ENCODE measurements around the gene RHOT2. TPM values are rescaled to one million over a fixed set of nuclear protein-coding genes. Genes with fewer than 3 reads are reported as not detected.

The RHOT2 gene
- total and polyA plus RNA-seq, 9 of the 15 experiments (the other 6 are each of a cell fraction or from before 2014, with no cell fraction given) = 5.0 to 373 (median 112) TPM

DNA sequence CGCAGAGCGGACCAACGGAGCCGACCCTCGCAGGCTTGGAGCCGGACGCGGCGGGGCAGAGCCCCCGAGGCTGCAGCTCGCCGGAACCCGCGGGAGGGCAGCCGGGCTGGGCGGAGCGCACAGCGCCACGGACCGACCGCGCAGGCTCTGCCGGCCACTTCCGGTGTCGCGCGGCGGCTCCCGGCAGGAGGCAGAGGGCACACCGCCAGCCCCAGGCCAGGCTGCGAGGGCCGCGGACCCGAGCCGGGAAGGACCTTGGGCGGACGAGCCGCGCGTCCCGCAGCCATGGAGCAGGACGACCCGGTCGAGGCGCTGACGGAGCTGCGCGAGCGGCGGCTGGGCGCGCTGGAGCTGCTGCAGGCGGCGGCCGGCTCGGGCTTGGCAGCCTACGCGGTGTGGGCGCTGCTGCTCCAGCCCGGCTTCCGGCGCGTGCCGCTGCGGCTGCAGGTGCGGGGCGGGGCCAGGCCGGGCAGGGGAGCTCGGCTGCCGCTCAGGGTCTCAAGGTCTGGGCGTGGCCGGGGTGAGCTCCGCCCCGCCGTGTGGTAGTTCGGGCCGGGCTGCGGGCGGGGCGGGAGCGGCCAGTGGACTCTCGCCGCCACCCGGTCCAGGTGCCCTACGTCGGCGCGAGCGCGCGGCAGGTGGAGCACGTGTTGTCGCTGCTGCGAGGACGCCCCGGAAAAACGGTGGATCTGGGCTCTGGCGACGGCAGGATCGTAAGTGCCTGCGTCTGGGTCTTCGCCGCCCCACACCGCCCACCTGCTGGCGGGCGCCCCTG lies 53.2 kb downstream of the RHOT2 start, which contains the start of gene ANTKMT (continued):
- TF ChIP-seq, protein P1, sequence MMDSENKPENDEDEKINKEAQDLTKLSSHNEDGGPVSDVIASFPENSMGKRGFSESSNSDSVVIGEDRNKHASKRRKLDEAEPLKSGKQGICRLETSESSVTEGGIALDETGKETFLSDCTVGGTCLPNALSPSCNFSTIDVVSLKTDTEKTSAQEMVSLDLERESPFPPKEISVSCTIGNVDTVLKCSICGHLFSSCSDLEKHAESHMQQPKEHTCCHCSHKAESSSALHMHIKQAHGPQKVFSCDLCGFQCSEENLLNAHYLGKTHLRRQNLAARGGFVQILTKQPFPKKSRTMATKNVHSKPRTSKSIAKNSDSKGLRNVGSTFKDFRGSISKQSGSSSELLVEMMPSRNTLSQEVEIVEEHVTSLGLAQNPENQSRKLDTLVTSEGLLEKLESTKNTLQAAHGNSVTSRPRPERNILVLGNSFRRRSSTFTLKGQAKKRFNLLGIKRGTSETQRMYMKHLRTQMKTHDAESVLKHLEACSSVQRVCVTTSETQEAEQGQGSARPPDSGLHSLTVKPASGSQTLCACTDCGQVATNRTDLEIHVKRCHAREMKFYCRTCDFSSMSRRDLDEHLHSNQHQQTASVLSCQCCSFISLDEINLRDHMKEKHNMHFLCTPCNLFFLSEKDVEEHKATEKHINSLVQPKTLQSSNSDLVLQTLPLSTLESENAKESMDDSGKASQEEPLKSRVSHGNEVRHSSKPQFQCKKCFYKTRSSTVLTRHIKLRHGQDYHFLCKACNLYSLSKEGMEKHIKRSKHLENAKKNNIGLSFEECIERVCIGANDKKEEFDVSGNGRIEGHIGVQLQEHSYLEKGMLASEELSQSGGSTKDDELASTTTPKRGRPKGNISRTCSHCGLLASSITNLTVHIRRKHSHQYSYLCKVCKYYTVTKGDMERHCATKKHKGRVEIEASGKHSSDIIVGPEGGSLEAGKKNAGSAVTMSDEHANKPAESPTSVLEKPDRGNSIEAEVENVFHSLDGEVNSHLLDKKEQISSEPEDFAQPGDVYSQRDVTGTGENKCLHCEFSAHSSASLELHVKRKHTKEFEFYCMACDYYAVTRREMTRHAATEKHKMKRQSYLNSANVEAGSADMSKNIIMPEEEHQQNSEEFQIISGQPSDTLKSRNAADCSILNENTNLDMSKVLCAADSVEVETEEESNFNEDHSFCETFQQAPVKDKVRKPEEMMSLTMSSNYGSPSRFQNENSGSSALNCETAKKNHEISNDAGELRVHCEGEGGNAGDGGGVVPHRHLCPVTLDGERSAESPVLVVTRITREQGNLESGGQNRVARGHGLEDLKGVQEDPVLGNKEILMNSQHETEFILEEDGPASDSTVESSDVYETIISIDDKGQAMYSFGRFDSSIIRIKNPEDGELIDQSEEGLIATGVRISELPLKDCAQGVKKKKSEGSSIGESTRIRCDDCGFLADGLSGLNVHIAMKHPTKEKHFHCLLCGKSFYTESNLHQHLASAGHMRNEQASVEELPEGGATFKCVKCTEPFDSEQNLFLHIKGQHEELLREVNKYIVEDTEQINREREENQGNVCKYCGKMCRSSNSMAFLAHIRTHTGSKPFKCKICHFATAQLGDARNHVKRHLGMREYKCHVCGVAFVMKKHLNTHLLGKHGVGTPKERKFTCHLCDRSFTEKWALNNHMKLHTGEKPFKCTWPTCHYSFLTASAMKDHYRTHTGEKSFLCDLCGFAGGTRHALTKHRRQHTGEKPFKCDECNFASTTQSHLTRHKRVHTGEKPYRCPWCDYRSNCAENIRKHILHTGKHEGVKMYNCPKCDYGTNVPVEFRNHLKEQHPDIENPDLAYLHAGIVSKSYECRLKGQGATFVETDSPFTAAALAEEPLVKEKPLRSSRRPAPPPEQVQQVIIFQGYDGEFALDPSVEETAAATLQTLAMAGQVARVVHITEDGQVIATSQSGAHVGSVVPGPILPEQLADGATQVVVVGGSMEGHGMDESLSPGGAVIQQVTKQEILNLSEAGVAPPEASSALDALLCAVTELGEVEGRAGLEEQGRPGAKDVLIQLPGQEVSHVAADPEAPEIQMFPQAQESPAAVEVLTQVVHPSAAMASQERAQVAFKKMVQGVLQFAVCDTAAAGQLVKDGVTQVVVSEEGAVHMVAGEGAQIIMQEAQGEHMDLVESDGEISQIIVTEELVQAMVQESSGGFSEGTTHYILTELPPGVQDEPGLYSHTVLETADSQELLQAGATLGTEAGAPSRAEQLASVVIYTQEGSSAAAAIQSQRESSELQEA (IDR thresholded peaks at IDR 0.05; ENCODE audit: low read depth) = no peak
- TF ChIP-seq PPARD (CRISPR knock-in tag; IDR thresholded peaks at IDR 0.05) = no peak
- no peak for TF ChIP-seq ZNF766 (CRISPR knock-in tag; conservative IDR thresholded peaks at IDR 0.05)
- TF ChIP-seq DIDO1 (tag; IDR thresholded peaks at IDR 0.05; ENCODE audit: low read depth) = peak; percentile 64; the same call in 1 of the 2 replicates
- no peak for TF ChIP-seq ZNF75A (CRISPR knock-in tag; IDR thresholded peaks at IDR 0.05)
- TF ChIP-seq RFX7 (CRISPR knock-in tag; IDR thresholded peaks at IDR 0.05) = no peak
- TF ChIP-seq MTF1 (CRISPR knock-in tag; IDR thresholded peaks at IDR 0.05; ENCODE audit: borderline replicate concordance) = no peak
- TF ChIP-seq, protein P2, sequence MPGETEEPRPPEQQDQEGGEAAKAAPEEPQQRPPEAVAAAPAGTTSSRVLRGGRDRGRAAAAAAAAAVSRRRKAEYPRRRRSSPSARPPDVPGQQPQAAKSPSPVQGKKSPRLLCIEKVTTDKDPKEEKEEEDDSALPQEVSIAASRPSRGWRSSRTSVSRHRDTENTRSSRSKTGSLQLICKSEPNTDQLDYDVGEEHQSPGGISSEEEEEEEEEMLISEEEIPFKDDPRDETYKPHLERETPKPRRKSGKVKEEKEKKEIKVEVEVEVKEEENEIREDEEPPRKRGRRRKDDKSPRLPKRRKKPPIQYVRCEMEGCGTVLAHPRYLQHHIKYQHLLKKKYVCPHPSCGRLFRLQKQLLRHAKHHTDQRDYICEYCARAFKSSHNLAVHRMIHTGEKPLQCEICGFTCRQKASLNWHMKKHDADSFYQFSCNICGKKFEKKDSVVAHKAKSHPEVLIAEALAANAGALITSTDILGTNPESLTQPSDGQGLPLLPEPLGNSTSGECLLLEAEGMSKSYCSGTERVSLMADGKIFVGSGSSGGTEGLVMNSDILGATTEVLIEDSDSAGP (CRISPR knock-in tag; IDR thresholded peaks at IDR 0.05) = no peak; the same call in 1 of the 2 replicates
- no peak for TF ChIP-seq CHCHD3 (CRISPR knock-in tag; IDR thresholded peaks at IDR 0.05)
- no peak for TF ChIP-seq KLF10 (CRISPR knock-in tag; IDR thresholded peaks at IDR 0.05)
- TF ChIP-seq, protein P3, sequence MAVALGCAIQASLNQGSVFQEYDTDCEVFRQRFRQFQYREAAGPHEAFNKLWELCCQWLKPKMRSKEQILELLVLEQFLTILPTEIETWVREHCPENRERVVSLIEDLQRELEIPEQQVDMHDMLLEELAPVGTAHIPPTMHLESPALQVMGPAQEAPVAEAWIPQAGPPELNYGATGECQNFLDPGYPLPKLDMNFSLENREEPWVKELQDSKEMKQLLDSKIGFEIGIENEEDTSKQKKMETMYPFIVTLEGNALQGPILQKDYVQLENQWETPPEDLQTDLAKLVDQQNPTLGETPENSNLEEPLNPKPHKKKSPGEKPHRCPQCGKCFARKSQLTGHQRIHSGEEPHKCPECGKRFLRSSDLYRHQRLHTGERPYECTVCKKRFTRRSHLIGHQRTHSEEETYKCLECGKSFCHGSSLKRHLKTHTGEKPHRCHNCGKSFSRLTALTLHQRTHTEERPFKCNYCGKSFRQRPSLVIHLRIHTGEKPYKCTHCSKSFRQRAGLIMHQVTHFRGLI (CRISPR knock-in tag; IDR thresholded peaks at IDR 0.05) = peak; percentile 85; the same call in 1 of the 2 replicates
- no peak for TF ChIP-seq KDM1A (IDR thresholded peaks at IDR 0.05)
- TF ChIP-seq, protein P4, sequence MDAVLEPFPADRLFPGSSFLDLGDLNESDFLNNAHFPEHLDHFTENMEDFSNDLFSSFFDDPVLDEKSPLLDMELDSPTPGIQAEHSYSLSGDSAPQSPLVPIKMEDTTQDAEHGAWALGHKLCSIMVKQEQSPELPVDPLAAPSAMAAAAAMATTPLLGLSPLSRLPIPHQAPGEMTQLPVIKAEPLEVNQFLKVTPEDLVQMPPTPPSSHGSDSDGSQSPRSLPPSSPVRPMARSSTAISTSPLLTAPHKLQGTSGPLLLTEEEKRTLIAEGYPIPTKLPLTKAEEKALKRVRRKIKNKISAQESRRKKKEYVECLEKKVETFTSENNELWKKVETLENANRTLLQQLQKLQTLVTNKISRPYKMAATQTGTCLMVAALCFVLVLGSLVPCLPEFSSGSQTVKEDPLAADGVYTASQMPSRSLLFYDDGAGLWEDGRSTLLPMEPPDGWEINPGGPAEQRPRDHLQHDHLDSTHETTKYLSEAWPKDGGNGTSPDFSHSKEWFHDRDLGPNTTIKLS (IDR thresholded peaks at IDR 0.05; ENCODE audit: borderline replicate concordance, low read depth) = peak; percentile 84
- no peak; the same call in 1 of the 2 replicates for TF ChIP-seq HIVEP1 (CRISPR knock-in tag; IDR thresholded peaks at IDR 0.05)
- TF ChIP-seq CBFB (CRISPR knock-in tag; IDR thresholded peaks at IDR 0.05) = no peak

Measured in K562 (cell line).